PC-9 (cell line): ENCODE data around the gene ZNRD2.

ENCODE experiments used
- EZH2 ChIP-seq: fragments of 200-600 bp; sonication (generic); IDR thresholded peaks from 2 replicates; pipeline ENCODE4 v1.8.0; 2017; ENCODE audit warnings: antibody characterized with exemption, low read depth
- TF ChIP-seq, protein P1 (sequence below): fragments of 200-600 bp; sonication (generic); conservative IDR thresholded peaks from 2 replicates; pipeline ENCODE4 v1.6.1; 2017; ENCODE audit warnings: mixed run types, antibody characterized with exemption, mild to moderate bottlenecking, moderate library complexity

DNA sequence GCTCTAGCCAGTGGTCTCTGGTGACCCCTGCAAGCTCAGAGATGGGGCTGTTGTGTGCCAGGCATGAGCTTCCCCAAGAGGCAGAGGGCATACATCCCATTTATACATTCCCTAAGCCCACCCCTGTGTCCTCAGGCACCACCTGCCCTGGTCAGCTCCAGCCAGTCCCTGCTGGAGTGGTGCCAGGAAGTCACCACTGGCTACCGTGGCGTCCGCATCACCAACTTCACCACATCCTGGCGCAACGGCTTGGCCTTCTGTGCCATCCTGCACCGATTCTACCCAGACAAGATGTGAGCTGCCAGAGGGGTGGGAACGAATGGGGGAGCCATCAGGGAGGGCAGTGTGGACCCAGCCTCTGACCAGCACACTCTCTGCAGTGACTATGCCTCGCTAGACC lies 13.8 kb downstream of the ZNRD2 start:
- TF ChIP-seq, protein P1, sequence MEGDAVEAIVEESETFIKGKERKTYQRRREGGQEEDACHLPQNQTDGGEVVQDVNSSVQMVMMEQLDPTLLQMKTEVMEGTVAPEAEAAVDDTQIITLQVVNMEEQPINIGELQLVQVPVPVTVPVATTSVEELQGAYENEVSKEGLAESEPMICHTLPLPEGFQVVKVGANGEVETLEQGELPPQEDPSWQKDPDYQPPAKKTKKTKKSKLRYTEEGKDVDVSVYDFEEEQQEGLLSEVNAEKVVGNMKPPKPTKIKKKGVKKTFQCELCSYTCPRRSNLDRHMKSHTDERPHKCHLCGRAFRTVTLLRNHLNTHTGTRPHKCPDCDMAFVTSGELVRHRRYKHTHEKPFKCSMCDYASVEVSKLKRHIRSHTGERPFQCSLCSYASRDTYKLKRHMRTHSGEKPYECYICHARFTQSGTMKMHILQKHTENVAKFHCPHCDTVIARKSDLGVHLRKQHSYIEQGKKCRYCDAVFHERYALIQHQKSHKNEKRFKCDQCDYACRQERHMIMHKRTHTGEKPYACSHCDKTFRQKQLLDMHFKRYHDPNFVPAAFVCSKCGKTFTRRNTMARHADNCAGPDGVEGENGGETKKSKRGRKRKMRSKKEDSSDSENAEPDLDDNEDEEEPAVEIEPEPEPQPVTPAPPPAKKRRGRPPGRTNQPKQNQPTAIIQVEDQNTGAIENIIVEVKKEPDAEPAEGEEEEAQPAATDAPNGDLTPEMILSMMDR: no peak
- TF ChIP-seq EZH2: no peak
